Epidermal melanocyte (primary cell): ENCODE data around the gene KLHL14.
"Not testable (repeated sequence)": the region's sequence is repeated elsewhere in the genome, so short reads cannot be mapped to it uniquely, and the experiment has no call there.

Experiments used
- DNase-seq: peaks from one replicate; pipeline ENCODE4 v3.0.0; 2011; ENCODE audit warnings: low spot score; ENCODE audit not compliant: insufficient read length

Gene KLHL14

GRCh38 chr18:32772581-32773381 lies at the start of gene KLHL14:
Gene KLHL14, minus strand, starts transcription at chr18:32773023. Its CDS starts 2,432 bp downstream, at chr18:32770591.
- no peak for DNase-seq

GRCh38 chr18:32822197-32822596 lies 49.4 kb upstream of the KLHL14 start:
- DNase-seq = no peak

GRCh38 chr18:32815881-32816280 lies 43.1 kb upstream of the KLHL14 start:
- DNase-seq = no peak

- no peak for DNase-seq
Measured at GRCh38 chr18:32812342-32812741, 39.5 kb upstream of the KLHL14 start.

- DNase-seq = no peak
Measured at GRCh38 chr18:32810314-32810713, 37.5 kb upstream of the KLHL14 start.

- DNase-seq = no peak
Measured at GRCh38 chr18:32805354-32805753, 32.5 kb upstream of the KLHL14 start.

GRCh38 chr18:32804134-32804888 lies 31.5 kb upstream of the KLHL14 start:
- no peak for DNase-seq

GRCh38 chr18:32803568-32803967 lies 30.7 kb upstream of the KLHL14 start:
- DNase-seq = no peak

- no peak for DNase-seq
Measured at GRCh38 chr18:32802591-32803451, 30.0 kb upstream of the KLHL14 start.

GRCh38 chr18:32801228-32801627 lies 28.4 kb upstream of the KLHL14 start:
- no peak for DNase-seq

GRCh38 chr18:32798209-32798960 lies 25.6 kb upstream of the KLHL14 start:
- DNase-seq = no peak

- DNase-seq = not testable (repeated sequence)
Measured at GRCh38 chr18:32794667-32795066, 21.8 kb upstream of the KLHL14 start.

- no peak for DNase-seq
Measured at GRCh38 chr18:32779010-32779409, 6.2 kb upstream of the KLHL14 start.

- DNase-seq = no peak
Measured at GRCh38 chr18:32777049-32777448, 4.2 kb upstream of the KLHL14 start.

GRCh38 chr18:32776561-32776960 lies 3.7 kb upstream of the KLHL14 start:
- no peak for DNase-seq

GRCh38 chr18:32775628-32776027 lies 2.8 kb upstream of the KLHL14 start:
- DNase-seq = no peak

- no peak for DNase-seq
Measured at GRCh38 chr18:32773382-32773712, 524 bp upstream of the KLHL14 start.

- DNase-seq = no peak
Measured at GRCh38 chr18:32771871-32772580, 797 bp downstream of the KLHL14 start.

GRCh38 chr18:32771169-32771751 lies 1.6 kb downstream of the KLHL14 start:
- DNase-seq = no peak

GRCh38 chr18:32770666-32771168 lies 2.1 kb downstream of the KLHL14 start:
- DNase-seq = no peak
